ENCODE measurements around the gene ATRIP. TPM values are rescaled to one million over a fixed set of nuclear protein-coding genes. Genes with fewer than 3 reads are reported as not detected.

The ATRIP gene
- total RNA-seq, 1 donor from 2014 or later = 8.3 TPM

DNA sequence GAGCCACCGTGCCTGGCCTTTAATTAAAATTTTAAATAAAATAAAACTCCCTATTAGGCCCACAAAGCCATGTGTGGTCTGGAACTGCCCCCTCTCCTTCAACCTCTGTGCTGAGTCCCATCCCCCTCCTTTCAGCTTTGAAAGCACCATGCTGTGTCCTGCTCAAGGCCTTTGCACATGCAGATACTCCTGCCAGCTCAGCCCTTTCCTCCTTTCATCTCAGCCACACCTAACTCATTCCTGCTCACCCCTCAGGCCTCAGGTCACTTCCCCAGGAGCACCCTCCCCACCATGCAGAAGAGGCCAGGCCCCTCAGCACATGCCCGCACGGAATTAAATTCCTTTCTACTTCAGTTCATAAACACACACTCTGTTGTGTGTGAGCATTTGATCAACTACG is 28.1 kb downstream of the ATRIP start:
- H3K36me3 ChIP-seq = no peaks in the 10 kb centered on the region
- H3K27me3 ChIP-seq = no peaks in the 10 kb centered on the region
- peaks cover 5% of the 10 kb centered on the region for H3K36me3 Mint-ChIP-seq
- H3K27ac Mint-ChIP-seq = peak overlapping the region; percentile 90
- no peaks in the 10 kb centered on the region for H3K9me3 Mint-ChIP-seq
- no peak overlapping the region for H2AFZ ChIP-seq (replicated peaks)
- no peaks in the 10 kb centered on the region for H3K27me3 Mint-ChIP-seq (ENCODE audit: insufficient read depth, low read depth)
- TF ChIP-seq EZH2 (IDR thresholded peaks at IDR 0.05) (no peak), EZH2phosphoT487 (IDR thresholded peaks at IDR 0.05) (no peak)
- TF ChIP-seq, protein P1, sequence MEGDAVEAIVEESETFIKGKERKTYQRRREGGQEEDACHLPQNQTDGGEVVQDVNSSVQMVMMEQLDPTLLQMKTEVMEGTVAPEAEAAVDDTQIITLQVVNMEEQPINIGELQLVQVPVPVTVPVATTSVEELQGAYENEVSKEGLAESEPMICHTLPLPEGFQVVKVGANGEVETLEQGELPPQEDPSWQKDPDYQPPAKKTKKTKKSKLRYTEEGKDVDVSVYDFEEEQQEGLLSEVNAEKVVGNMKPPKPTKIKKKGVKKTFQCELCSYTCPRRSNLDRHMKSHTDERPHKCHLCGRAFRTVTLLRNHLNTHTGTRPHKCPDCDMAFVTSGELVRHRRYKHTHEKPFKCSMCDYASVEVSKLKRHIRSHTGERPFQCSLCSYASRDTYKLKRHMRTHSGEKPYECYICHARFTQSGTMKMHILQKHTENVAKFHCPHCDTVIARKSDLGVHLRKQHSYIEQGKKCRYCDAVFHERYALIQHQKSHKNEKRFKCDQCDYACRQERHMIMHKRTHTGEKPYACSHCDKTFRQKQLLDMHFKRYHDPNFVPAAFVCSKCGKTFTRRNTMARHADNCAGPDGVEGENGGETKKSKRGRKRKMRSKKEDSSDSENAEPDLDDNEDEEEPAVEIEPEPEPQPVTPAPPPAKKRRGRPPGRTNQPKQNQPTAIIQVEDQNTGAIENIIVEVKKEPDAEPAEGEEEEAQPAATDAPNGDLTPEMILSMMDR (IDR thresholded peaks at IDR 0.05) = no peak
- peaks cover 29% of the 10 kb centered on the region for H3K4me1 ChIP-seq
- H3K9me3 ChIP-seq (ENCODE audit: low read depth) = no peaks in the 10 kb centered on the region
- H3K4me2 ChIP-seq = peak overlapping the region; percentile 57
- H3K9ac ChIP-seq = no peak overlapping the region
- peaks cover 29% of the 10 kb centered on the region for H3K4me1 Mint-ChIP-seq
- H3K4me3 Mint-ChIP-seq = peak overlapping the region; percentile 66
- peak overlapping the region; percentile 63 for H3K27ac ChIP-seq
- no peak overlapping the region for H3K4me3 ChIP-seq
- H3F3A ChIP-seq (ENCODE audit: low read depth) = peaks cover 29% of the 10 kb centered on the region
- H3K79me2 ChIP-seq (ENCODE audit: low read depth) = peaks cover 30% of the 10 kb centered on the region
- peak; percentile 65 for DNase-seq (ENCODE audit: low spot score)
- H4K20me1 ChIP-seq (ENCODE audit: low read depth) = no peaks in the 10 kb centered on the region

DNA sequence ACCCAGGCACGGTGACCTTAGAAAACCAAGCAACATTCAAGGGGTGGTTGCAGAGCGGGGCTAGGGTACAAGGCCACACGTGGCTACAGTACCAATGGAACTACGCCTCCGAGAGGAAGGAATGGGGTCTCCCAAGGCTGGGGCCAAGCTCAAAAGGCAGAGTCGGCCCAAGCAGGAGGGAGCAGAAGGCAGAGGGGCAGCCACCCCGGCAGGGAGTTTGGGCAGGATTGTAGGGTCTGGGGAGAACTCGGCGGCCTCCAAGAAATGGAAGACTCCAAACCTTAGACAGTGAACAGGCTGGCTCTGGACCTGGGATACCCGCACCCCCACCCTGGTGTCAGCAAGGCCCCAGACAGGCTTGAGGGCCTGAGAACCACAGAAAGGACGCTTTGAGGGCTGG is 28.7 kb downstream of the ATRIP start:
- TF ChIP-seq, protein P1 (IDR thresholded peaks at IDR 0.05) = no peak
- TF ChIP-seq EZH2phosphoT487 (IDR thresholded peaks at IDR 0.05) = no peak
- TF ChIP-seq EZH2 (IDR thresholded peaks at IDR 0.05) = no peak
- Mint-ChIP-seq H3K4me1 (peaks cover 26% of the 10 kb centered on the region), H3K27me3 (ENCODE audit: insufficient read depth, low read depth) (no peaks in the 10 kb centered on the region), H3K27ac (peak overlapping the region; percentile 91), H3K9me3 (no peaks in the 10 kb centered on the region), H3K4me3 (no peak overlapping the region), H3K36me3 (peaks cover 2% of the 10 kb centered on the region)
- Histone ChIP-seq H3K4me3 (no peak overlapping the region), H3K36me3 (no peaks in the 10 kb centered on the region), H3K9me3 (ENCODE audit: low read depth) (no peaks in the 10 kb centered on the region), H3K4me2 (peak overlapping the region; percentile 57), H2AFZ (replicated peaks) (no peak overlapping the region), H3K27ac (no peak overlapping the region), H3K9ac (no peak overlapping the region), H3F3A (ENCODE audit: low read depth) (peaks cover 29% of the 10 kb centered on the region), H3K79me2 (ENCODE audit: low read depth) (peaks cover 28% of the 10 kb centered on the region), H4K20me1 (ENCODE audit: low read depth) (no peaks in the 10 kb centered on the region), H3K27me3 (no peaks in the 10 kb centered on the region), H3K4me1 (peaks cover 29% of the 10 kb centered on the region)
- no peak for DNase-seq (ENCODE audit: low spot score)

DNA sequence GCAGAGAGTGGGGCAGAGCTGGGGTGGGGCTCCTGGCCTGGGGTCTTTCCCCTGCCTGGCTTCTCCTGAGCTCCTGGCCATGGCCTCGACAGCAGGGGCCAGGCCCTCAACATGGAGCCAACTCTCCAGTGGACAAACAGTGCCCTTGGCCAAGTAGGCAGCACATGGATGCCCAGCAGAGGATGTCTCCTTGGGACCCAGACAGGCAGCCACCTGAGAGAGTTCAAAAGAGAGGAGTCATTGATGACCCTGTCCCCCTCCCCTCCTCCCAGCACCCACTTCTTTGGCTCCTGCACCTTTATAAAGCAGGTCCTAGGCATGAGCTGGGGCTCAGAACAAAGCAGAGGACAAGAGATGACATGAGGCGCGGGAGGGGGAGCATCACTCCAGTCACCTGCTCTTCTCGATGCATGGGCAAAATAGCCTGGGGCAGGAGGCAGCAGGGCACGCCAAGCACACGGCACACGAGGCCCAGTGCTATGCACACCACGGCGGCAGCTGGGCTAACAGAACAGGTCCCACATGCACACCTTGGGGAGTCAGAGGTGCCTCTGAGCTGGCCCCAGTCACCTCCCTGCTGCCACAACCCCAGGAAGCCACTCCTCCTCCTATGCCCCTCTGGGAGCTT is 30.0 kb downstream of the ATRIP start:
- H3K36me3 ChIP-seq = no peaks in the 10 kb centered on the region
- H3K9me3 Mint-ChIP-seq = no peaks in the 10 kb centered on the region
- H3K27ac Mint-ChIP-seq = no peak overlapping the region
- H3F3A ChIP-seq (ENCODE audit: low read depth) = peaks cover 29% of the 10 kb centered on the region
- H3K27me3 Mint-ChIP-seq (ENCODE audit: insufficient read depth, low read depth) = no peaks in the 10 kb centered on the region
- H3K9me3 ChIP-seq (ENCODE audit: low read depth) = no peaks in the 10 kb centered on the region
- H3K4me3 Mint-ChIP-seq = no peak overlapping the region
- H3K4me3 ChIP-seq = no peak overlapping the region
- no peaks in the 10 kb centered on the region for H3K27me3 ChIP-seq
- H3K79me2 ChIP-seq (ENCODE audit: low read depth) = peaks cover 14% of the 10 kb centered on the region
- peaks cover 26% of the 10 kb centered on the region for H3K4me1 Mint-ChIP-seq
- H2AFZ ChIP-seq (replicated peaks) = no peak overlapping the region
- peaks cover 29% of the 10 kb centered on the region for H3K4me1 ChIP-seq
- H4K20me1 ChIP-seq (ENCODE audit: low read depth) = no peaks in the 10 kb centered on the region
- no peak for DNase-seq (ENCODE audit: low spot score)
- H3K36me3 Mint-ChIP-seq = peaks cover 3% of the 10 kb centered on the region
- no peak overlapping the region for H3K9ac ChIP-seq
- H3K4me2 ChIP-seq = no peak overlapping the region
- H3K27ac ChIP-seq = no peak overlapping the region
- TF ChIP-seq, protein P1 (IDR thresholded peaks at IDR 0.05) = no peak
- TF ChIP-seq EZH2 (IDR thresholded peaks at IDR 0.05) = no peak
- TF ChIP-seq EZH2phosphoT487 (IDR thresholded peaks at IDR 0.05) = no peak
